HG03520 (cell line): ENCODE measurements around the gene CA4.

Experiments used
- ATAC-seq: cut with Tn5 transposase; IDR thresholded peaks from one replicate; pipeline ENCODE4 v1.9.1; 2021; ENCODE audit warnings: mild to moderate bottlenecking, moderate library complexity; ENCODE audit not compliant: unreplicated experiment

Gene CA4

GRCh38 chr17:60154616-60155426 lies 5.0 kb downstream of the CA4 start:
- ATAC-seq, result no peak

GRCh38 chr17:60155427-60155814 lies 5.6 kb downstream of the CA4 start:
- no peak for ATAC-seq

- no peak for ATAC-seq
Observed at GRCh38 chr17:60155815-60156214, 6.0 kb downstream of the CA4 start.

GRCh38 chr17:60156746-60157145 lies 7.0 kb downstream of the CA4 start:
- ATAC-seq, result no peak

- no peak for ATAC-seq
Observed at GRCh38 chr17:60157487-60158040, 7.8 kb downstream of the CA4 start.

GRCh38 chr17:60158751-60159478 lies 9.1 kb downstream of the CA4 start:
- no peak for ATAC-seq

- ATAC-seq, result no peak
Observed at GRCh38 chr17:60159479-60159866, 9.7 kb downstream of the CA4 start.

- no peak for ATAC-seq
Observed at GRCh38 chr17:60160829-60161501, 11.2 kb downstream of the CA4 start.

- ATAC-seq, result no peak
Observed at GRCh38 chr17:60161598-60162330, 12.0 kb downstream of the CA4 start.

GRCh38 chr17:60163108-60163784 lies 13.5 kb downstream of the CA4 start:
- ATAC-seq, result no peak

- no peak for ATAC-seq
Observed at GRCh38 chr17:60164164-60164563, 14.4 kb downstream of the CA4 start.

GRCh38 chr17:60164697-60165096 lies 14.9 kb downstream of the CA4 start:
- ATAC-seq, result no peak

GRCh38 chr17:60165223-60165622 lies 15.4 kb downstream of the CA4 start:
- ATAC-seq, result no peak

- ATAC-seq, result no peak
Observed at GRCh38 chr17:60165971-60166370, 16.2 kb downstream of the CA4 start.

- ATAC-seq, result no peak
Observed at GRCh38 chr17:60167065-60167741, 17.4 kb downstream of the CA4 start.

- ATAC-seq, result no peak
Observed at GRCh38 chr17:60168654-60169053, 18.9 kb downstream of the CA4 start.

GRCh38 chr17:60169921-60170817 lies 20.4 kb downstream of the CA4 start:
- no peak for ATAC-seq

- ATAC-seq, result no peak
Observed at GRCh38 chr17:60170835-60171752, 21.3 kb downstream of the CA4 start.
